ENCODE measurements around the gene TPD52L1. TPM values are rescaled to one million over a fixed set of nuclear protein-coding genes. Genes with fewer than 3 reads are reported as not detected.

TPD52L1 gene
- total RNA-seq, 1 experiment from 2014 or later: 12.4 TPM

DNA sequence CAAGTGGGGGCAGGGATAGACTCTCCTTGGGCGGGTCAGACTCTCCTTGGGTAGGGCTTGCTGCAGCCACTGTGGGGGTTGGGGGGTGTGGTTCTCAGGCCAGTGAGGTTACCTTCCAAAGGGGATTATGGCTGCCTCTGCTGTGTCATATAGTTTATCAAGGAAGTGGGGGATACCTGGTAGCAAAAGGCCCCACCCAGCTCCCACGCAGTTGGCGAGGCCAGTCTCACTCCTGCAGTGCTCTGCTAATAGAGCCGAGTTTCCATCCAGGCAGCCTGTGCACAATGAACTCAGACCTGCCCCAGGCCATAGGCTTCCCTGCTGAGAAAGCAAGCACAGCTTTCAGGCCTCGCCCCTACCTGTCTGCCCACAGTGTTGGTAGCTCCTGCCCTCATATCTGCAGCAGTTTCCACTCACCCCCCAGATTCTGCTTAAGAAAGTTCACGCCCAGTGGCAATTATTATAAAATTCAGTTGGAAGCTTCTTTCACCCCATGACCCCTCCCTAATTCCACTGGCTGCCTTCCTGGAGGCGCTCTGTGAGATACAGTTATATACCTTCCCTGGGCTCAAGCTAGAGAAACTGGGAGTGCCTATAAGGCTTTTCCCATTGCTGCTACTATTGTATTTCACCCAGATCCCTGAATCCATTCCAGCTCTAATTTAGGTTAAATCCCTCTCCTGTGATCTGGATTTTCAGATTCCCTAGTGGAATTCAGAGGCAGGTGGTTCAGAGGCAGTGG lies 92.1 kb downstream of the TPD52L1 start:
- Mint-ChIP-seq H3K9me3 (peaks cover 30% of the 10 kb centered on the region), H3K27ac (no peak overlapping the region), H3K36me3 (peaks cover 18% of the 10 kb centered on the region), H3K27me3 (ENCODE audit: low read depth) (no peaks in the 10 kb centered on the region), H3K4me3 (no peak overlapping the region), H3K4me1 (peaks cover 18% of the 10 kb centered on the region)
- ATAC-seq: peak; percentile 95
- ChIA-PET CTCF (interaction anchor here (1.8 kb wide), 1 partner anchor 711 kb away, joined by 5 read pairs; the partner anchor contains the start of gene HINT3), POLR2A (no interaction called here)
- TF ChIP-seq, protein P1, sequence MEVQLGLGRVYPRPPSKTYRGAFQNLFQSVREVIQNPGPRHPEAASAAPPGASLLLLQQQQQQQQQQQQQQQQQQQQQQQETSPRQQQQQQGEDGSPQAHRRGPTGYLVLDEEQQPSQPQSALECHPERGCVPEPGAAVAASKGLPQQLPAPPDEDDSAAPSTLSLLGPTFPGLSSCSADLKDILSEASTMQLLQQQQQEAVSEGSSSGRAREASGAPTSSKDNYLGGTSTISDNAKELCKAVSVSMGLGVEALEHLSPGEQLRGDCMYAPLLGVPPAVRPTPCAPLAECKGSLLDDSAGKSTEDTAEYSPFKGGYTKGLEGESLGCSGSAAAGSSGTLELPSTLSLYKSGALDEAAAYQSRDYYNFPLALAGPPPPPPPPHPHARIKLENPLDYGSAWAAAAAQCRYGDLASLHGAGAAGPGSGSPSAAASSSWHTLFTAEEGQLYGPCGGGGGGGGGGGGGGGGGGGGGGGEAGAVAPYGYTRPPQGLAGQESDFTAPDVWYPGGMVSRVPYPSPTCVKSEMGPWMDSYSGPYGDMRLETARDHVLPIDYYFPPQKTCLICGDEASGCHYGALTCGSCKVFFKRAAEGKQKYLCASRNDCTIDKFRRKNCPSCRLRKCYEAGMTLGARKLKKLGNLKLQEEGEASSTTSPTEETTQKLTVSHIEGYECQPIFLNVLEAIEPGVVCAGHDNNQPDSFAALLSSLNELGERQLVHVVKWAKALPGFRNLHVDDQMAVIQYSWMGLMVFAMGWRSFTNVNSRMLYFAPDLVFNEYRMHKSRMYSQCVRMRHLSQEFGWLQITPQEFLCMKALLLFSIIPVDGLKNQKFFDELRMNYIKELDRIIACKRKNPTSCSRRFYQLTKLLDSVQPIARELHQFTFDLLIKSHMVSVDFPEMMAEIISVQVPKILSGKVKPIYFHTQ (CRISPR knock-in tag; IDR thresholded peaks at IDR 0.05): no peak
- TF ChIP-seq, protein P2, sequence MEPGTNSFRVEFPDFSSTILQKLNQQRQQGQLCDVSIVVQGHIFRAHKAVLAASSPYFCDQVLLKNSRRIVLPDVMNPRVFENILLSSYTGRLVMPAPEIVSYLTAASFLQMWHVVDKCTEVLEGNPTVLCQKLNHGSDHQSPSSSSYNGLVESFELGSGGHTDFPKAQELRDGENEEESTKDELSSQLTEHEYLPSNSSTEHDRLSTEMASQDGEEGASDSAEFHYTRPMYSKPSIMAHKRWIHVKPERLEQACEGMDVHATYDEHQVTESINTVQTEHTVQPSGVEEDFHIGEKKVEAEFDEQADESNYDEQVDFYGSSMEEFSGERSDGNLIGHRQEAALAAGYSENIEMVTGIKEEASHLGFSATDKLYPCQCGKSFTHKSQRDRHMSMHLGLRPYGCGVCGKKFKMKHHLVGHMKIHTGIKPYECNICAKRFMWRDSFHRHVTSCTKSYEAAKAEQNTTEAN (CRISPR knock-in tag; IDR thresholded peaks at IDR 0.05): no peak
- TF ChIP-seq, protein P3, sequence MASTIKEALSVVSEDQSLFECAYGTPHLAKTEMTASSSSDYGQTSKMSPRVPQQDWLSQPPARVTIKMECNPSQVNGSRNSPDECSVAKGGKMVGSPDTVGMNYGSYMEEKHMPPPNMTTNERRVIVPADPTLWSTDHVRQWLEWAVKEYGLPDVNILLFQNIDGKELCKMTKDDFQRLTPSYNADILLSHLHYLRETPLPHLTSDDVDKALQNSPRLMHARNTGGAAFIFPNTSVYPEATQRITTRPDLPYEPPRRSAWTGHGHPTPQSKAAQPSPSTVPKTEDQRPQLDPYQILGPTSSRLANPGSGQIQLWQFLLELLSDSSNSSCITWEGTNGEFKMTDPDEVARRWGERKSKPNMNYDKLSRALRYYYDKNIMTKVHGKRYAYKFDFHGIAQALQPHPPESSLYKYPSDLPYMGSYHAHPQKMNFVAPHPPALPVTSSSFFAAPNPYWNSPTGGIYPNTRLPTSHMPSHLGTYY (CRISPR knock-in tag; IDR thresholded peaks at IDR 0.05): no peak
- TF ChIP-seq ZBTB21 (CRISPR knock-in tag; IDR thresholded peaks at IDR 0.05; ENCODE audit: borderline replicate concordance): no peak
- TF ChIP-seq PRRX2 (CRISPR knock-in tag; IDR thresholded peaks at IDR 0.05): no peak
- TF ChIP-seq ZNF219 (CRISPR knock-in tag; IDR thresholded peaks at IDR 0.05; ENCODE audit: borderline replicate concordance): no peak
- TF ChIP-seq, protein P4, sequence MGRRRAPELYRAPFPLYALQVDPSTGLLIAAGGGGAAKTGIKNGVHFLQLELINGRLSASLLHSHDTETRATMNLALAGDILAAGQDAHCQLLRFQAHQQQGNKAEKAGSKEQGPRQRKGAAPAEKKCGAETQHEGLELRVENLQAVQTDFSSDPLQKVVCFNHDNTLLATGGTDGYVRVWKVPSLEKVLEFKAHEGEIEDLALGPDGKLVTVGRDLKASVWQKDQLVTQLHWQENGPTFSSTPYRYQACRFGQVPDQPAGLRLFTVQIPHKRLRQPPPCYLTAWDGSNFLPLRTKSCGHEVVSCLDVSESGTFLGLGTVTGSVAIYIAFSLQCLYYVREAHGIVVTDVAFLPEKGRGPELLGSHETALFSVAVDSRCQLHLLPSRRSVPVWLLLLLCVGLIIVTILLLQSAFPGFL (CRISPR knock-in tag; IDR thresholded peaks at IDR 0.05; ENCODE audit: borderline replicate concordance): no peak
- TF ChIP-seq NR1H2 (CRISPR knock-in tag; IDR thresholded peaks at IDR 0.05): no peak
- TF ChIP-seq GABPB1 (CRISPR knock-in tag; IDR thresholded peaks at IDR 0.05): no peak
- TF ChIP-seq, protein P5, sequence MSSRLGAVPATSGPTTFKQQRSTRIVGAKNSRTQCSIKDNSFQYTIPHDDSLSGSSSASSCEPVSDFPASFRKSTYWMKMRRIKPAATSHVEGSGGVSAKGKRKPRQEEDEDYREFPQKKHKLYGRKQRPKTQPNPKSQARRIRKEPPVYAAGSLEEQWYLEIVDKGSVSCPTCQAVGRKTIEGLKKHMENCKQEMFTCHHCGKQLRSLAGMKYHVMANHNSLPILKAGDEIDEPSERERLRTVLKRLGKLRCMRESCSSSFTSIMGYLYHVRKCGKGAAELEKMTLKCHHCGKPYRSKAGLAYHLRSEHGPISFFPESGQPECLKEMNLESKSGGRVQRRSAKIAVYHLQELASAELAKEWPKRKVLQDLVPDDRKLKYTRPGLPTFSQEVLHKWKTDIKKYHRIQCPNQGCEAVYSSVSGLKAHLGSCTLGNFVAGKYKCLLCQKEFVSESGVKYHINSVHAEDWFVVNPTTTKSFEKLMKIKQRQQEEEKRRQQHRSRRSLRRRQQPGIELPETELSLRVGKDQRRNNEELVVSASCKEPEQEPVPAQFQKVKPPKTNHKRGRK (CRISPR knock-in tag; IDR thresholded peaks at IDR 0.05; ENCODE audit: borderline replicate concordance): no peak
- TF ChIP-seq, protein P6, sequence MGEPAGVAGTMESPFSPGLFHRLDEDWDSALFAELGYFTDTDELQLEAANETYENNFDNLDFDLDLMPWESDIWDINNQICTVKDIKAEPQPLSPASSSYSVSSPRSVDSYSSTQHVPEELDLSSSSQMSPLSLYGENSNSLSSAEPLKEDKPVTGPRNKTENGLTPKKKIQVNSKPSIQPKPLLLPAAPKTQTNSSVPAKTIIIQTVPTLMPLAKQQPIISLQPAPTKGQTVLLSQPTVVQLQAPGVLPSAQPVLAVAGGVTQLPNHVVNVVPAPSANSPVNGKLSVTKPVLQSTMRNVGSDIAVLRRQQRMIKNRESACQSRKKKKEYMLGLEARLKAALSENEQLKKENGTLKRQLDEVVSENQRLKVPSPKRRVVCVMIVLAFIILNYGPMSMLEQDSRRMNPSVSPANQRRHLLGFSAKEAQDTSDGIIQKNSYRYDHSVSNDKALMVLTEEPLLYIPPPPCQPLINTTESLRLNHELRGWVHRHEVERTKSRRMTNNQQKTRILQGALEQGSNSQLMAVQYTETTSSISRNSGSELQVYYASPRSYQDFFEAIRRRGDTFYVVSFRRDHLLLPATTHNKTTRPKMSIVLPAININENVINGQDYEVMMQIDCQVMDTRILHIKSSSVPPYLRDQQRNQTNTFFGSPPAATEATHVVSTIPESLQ (CRISPR knock-in tag; IDR thresholded peaks at IDR 0.05): no peak
- TF ChIP-seq, protein P7, sequence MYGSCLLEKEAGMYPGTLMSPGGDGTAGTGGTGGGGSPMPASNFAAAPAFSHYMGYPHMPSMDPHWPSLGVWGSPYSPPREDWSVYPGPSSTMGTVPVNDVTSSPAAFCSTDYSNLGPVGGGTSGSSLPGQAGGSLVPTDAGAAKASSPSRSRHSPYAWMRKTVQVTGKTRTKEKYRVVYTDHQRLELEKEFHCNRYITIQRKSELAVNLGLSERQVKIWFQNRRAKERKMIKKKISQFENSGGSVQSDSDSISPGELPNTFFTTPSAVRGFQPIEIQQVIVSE (CRISPR knock-in tag; IDR thresholded peaks at IDR 0.05; ENCODE audit: borderline replicate concordance): no peak
- peak; percentile 43 for DNase-seq (ENCODE audit: low spot score)

All from WTC11 (cell line).